ENCODE results near the gene NLK. TPM values are rescaled to one million over a fixed set of nuclear protein-coding genes. Genes with fewer than 3 reads are reported as not detected.

The NLK gene
- total RNA-seq, 1 donor from 2014 or later: 30.6 TPM

DNA sequence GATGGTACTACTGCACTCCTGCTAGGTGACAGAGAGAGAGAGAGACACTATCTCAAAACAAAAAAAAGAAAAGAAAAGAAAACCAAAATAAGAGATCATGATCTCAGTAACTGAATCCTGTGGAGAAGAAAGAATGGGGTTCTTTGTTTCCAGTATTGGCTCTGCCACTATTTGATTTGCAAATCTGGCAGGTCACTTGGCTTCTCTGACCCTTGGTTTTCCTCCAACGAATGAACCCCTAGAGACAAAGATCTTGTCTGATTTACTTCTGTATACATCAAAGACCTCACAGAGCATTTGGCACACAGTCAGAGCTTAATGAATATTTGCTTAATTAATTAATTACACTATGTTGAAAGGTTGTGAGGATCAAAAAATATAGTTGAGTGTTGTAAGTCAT is 47.9 kb upstream of the NLK start:
- Mint-ChIP-seq H3K27ac (ENCODE audit: unreplicated experiment) (no peak overlapping the region), H3K36me3 (ENCODE audit: low read depth, unreplicated experiment) (no peaks in the 10 kb centered on the region), H3K9me3 (ENCODE audit: unreplicated experiment) (peaks cover 2% of the 10 kb centered on the region), H3K27me3 (ENCODE audit: low read depth, unreplicated experiment) (peaks cover 6% of the 10 kb centered on the region), H3K4me3 (ENCODE audit: unreplicated experiment) (no peak overlapping the region), H3K4me1 (ENCODE audit: low read depth, unreplicated experiment) (peaks cover 10% of the 10 kb centered on the region)
- FAIRE-seq (no peak), DNase-seq (ENCODE audit: low read depth) (no peak)
- Histone ChIP-seq H3K27ac (ENCODE audit: low read depth, low read length) (no peak overlapping the region), H3K79me2 (ENCODE audit: insufficient read depth, low read length) (no peaks in the 10 kb centered on the region), H4K20me1 (ENCODE audit: insufficient read depth, low read length) (no peaks in the 10 kb centered on the region), H3K4me3 (ENCODE audit: insufficient read depth, low read depth, low read length) (no peak overlapping the region), H3K4me2 (ENCODE audit: low read length) (no peak overlapping the region), H3K9ac (ENCODE audit: low read length) (no peak overlapping the region), H2AFZ (ENCODE audit: low read depth, low read length) (no peak overlapping the region), H3K36me3 (ENCODE audit: insufficient read depth, low read length) (no peaks in the 10 kb centered on the region), H3K27me3 (ENCODE audit: insufficient read depth, low read length) (peaks cover 3% of the 10 kb centered on the region), H3K4me1 (ENCODE audit: insufficient read depth, low read length) (no peaks in the 10 kb centered on the region), H3K9me3 (ENCODE audit: insufficient read depth, low read depth, low read length) (peaks cover 3% of the 10 kb centered on the region)
- TF ChIP-seq EZH2 (IDR thresholded peaks at IDR 0.05; ENCODE audit: insufficient read depth, low read length): no peak
- TF ChIP-seq, protein P1, sequence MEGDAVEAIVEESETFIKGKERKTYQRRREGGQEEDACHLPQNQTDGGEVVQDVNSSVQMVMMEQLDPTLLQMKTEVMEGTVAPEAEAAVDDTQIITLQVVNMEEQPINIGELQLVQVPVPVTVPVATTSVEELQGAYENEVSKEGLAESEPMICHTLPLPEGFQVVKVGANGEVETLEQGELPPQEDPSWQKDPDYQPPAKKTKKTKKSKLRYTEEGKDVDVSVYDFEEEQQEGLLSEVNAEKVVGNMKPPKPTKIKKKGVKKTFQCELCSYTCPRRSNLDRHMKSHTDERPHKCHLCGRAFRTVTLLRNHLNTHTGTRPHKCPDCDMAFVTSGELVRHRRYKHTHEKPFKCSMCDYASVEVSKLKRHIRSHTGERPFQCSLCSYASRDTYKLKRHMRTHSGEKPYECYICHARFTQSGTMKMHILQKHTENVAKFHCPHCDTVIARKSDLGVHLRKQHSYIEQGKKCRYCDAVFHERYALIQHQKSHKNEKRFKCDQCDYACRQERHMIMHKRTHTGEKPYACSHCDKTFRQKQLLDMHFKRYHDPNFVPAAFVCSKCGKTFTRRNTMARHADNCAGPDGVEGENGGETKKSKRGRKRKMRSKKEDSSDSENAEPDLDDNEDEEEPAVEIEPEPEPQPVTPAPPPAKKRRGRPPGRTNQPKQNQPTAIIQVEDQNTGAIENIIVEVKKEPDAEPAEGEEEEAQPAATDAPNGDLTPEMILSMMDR (IDR thresholded peaks at IDR 0.05; ENCODE audit: insufficient read depth, low read depth, low read length): no peak

DNA sequence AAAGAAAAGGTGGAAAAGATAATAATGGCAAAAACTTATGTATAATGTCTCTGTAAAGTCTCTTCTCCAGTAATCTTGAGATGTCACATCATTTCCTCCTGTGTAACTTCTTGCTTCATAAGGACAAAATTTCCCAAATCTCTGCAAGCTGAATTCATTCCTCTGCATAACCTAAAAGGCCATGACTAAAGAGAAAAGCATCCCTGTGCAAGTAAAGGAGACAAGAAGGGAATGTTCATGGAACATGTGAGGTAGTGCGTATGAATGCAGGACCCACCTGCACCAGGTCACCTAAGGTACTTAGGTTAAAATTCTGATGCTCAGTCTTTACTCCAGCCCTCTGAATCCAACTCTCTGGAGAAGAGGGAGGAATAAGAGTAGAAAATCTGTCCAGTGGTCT is 46.9 kb upstream of the NLK start:
- Histone ChIP-seq H3K27me3 (ENCODE audit: insufficient read depth, low read length) (peaks cover 3% of the 10 kb centered on the region), H3K79me2 (ENCODE audit: insufficient read depth, low read length) (no peaks in the 10 kb centered on the region), H3K36me3 (ENCODE audit: insufficient read depth, low read length) (no peaks in the 10 kb centered on the region), H4K20me1 (ENCODE audit: insufficient read depth, low read length) (no peaks in the 10 kb centered on the region), H2AFZ (ENCODE audit: low read depth, low read length) (no peak overlapping the region), H3K9ac (ENCODE audit: low read length) (no peak overlapping the region), H3K4me3 (ENCODE audit: insufficient read depth, low read depth, low read length) (no peak overlapping the region), H3K27ac (ENCODE audit: low read depth, low read length) (no peak overlapping the region), H3K4me1 (ENCODE audit: insufficient read depth, low read length) (no peaks in the 10 kb centered on the region), H3K9me3 (ENCODE audit: insufficient read depth, low read depth, low read length) (peaks cover 3% of the 10 kb centered on the region), H3K4me2 (ENCODE audit: low read length) (no peak overlapping the region)
- Mint-ChIP-seq H3K27me3 (ENCODE audit: low read depth, unreplicated experiment) (peaks cover 6% of the 10 kb centered on the region), H3K4me1 (ENCODE audit: low read depth, unreplicated experiment) (peaks cover 10% of the 10 kb centered on the region), H3K9me3 (ENCODE audit: unreplicated experiment) (peaks cover 2% of the 10 kb centered on the region), H3K4me3 (ENCODE audit: unreplicated experiment) (no peak overlapping the region), H3K36me3 (ENCODE audit: low read depth, unreplicated experiment) (no peaks in the 10 kb centered on the region), H3K27ac (ENCODE audit: unreplicated experiment) (no peak overlapping the region)
- FAIRE-seq: no peak
- DNase-seq (ENCODE audit: low read depth): no peak
- TF ChIP-seq, protein P1 (IDR thresholded peaks at IDR 0.05; ENCODE audit: insufficient read depth, low read depth, low read length): no peak
- TF ChIP-seq EZH2 (IDR thresholded peaks at IDR 0.05; ENCODE audit: insufficient read depth, low read length): no peak

DNA sequence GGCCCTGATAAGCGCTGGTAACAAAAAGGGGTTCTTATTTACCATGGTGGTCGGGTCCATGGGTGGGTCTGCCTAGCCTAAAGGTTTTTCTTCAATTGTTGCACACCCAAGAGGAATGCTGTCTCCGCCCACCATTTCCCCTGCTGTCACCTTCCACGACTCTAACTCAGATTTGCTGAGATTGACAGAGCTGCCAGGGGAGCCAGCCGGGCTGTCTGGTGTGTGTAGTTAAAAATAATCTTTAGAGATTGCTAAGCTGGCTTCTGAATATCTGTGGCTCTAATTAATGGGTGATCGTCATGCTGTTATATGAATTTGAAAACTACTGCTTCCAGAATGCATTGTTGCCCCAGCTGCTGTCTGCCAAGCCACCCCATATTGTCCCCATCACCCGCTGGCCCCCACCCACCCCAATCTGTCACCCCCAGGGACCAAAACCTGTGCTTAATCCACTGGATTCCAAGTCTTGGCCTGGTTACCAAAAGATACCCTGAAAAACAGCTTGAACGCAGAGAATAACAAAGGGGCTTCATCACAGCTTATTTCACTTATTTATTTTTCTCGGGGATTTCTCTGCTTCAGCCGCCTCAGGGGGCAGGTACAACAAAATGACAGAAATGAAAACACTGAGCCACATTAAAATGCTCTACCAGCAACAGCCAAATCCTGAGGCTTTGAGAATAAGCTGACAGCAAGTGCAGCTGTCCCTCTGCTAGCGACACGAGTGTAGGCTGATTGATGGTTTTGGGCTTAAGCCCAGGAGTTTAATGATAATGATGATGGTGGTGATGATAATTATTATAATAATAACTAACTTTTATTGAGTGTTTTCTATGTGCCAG is 46.1 kb upstream of the NLK start:
- H2AFZ ChIP-seq (ENCODE audit: low read depth, low read length): no peak overlapping the region
- H3K79me2 ChIP-seq (ENCODE audit: insufficient read depth, low read length): no peaks in the 10 kb centered on the region
- H3K4me2 ChIP-seq (ENCODE audit: low read length): no peak overlapping the region
- peaks cover 3% of the 10 kb centered on the region for H3K27me3 ChIP-seq (ENCODE audit: insufficient read depth, low read length)
- H3K27ac Mint-ChIP-seq (ENCODE audit: unreplicated experiment): peak overlapping the region; percentile 3
- no peak for DNase-seq (ENCODE audit: low read depth)
- H3K27me3 Mint-ChIP-seq (ENCODE audit: low read depth, unreplicated experiment): peaks cover 6% of the 10 kb centered on the region
- no peak for TF ChIP-seq EZH2 (IDR thresholded peaks at IDR 0.05; ENCODE audit: insufficient read depth, low read length)
- TF ChIP-seq, protein P1 (IDR thresholded peaks at IDR 0.05; ENCODE audit: insufficient read depth, low read depth, low read length): no peak
- no peaks in the 10 kb centered on the region for H3K4me1 ChIP-seq (ENCODE audit: insufficient read depth, low read length)
- H3K9me3 Mint-ChIP-seq (ENCODE audit: unreplicated experiment): peaks cover 2% of the 10 kb centered on the region
- H4K20me1 ChIP-seq (ENCODE audit: insufficient read depth, low read length): no peaks in the 10 kb centered on the region
- H3K4me3 Mint-ChIP-seq (ENCODE audit: unreplicated experiment): no peak overlapping the region
- no peak overlapping the region for H3K4me3 ChIP-seq (ENCODE audit: insufficient read depth, low read depth, low read length)
- H3K36me3 Mint-ChIP-seq (ENCODE audit: low read depth, unreplicated experiment): no peaks in the 10 kb centered on the region
- peaks cover 10% of the 10 kb centered on the region for H3K4me1 Mint-ChIP-seq (ENCODE audit: low read depth, unreplicated experiment)
- H3K9ac ChIP-seq (ENCODE audit: low read length): no peak overlapping the region
- H3K27ac ChIP-seq (ENCODE audit: low read depth, low read length): no peak overlapping the region
- peaks cover 3% of the 10 kb centered on the region for H3K9me3 ChIP-seq (ENCODE audit: insufficient read depth, low read depth, low read length)
- no peaks in the 10 kb centered on the region for H3K36me3 ChIP-seq (ENCODE audit: insufficient read depth, low read length)
- no peak for FAIRE-seq

Data from astrocyte (in vitro differentiated cells and primary cell).